ENCODE data around the gene UCHL5. TPM values are rescaled to one million over a fixed set of nuclear protein-coding genes. Genes with fewer than 3 reads are reported as not detected.

Gene UCHL5
- total and polyA plus RNA-seq, 2 of the 13 experiments (the other 11 are each of a cell fraction or from before 2014, with no cell fraction given), result 18.2 to 44.1 TPM

DNA sequence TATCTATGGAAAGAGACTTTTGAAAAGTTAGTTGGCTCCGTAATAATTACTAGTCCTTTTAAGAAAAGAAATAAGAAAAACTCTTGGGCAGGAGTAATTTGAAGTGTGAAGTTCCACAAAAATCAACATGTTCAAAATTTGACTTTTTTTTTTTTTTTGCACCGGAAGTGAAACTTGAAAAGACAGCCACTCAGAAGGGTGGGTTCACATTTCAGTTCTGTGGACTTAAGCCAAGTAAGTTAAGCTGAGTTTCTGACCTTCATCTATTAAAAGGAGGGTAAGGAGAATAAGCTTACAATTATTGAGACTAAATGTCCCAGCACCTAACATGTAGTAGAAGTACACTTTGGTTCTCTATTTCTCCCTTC lies 11.2 kb upstream of the UCHL5 start (continued):
- TF ChIP-seq, protein P1, sequence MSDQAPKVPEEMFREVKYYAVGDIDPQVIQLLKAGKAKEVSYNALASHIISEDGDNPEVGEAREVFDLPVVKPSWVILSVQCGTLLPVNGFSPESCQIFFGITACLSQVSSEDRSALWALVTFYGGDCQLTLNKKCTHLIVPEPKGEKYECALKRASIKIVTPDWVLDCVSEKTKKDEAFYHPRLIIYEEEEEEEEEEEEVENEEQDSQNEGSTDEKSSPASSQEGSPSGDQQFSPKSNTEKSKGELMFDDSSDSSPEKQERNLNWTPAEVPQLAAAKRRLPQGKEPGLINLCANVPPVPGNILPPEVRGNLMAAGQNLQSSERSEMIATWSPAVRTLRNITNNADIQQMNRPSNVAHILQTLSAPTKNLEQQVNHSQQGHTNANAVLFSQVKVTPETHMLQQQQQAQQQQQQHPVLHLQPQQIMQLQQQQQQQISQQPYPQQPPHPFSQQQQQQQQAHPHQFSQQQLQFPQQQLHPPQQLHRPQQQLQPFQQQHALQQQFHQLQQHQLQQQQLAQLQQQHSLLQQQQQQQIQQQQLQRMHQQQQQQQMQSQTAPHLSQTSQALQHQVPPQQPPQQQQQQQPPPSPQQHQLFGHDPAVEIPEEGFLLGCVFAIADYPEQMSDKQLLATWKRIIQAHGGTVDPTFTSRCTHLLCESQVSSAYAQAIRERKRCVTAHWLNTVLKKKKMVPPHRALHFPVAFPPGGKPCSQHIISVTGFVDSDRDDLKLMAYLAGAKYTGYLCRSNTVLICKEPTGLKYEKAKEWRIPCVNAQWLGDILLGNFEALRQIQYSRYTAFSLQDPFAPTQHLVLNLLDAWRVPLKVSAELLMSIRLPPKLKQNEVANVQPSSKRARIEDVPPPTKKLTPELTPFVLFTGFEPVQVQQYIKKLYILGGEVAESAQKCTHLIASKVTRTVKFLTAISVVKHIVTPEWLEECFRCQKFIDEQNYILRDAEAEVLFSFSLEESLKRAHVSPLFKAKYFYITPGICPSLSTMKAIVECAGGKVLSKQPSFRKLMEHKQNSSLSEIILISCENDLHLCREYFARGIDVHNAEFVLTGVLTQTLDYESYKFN (CRISPR knock-in tag; conservative IDR thresholded peaks at IDR 0.05), result no peak
- TF ChIP-seq ZNF20 (CRISPR knock-in tag; IDR thresholded peaks at IDR 0.05), result no peak

DNA sequence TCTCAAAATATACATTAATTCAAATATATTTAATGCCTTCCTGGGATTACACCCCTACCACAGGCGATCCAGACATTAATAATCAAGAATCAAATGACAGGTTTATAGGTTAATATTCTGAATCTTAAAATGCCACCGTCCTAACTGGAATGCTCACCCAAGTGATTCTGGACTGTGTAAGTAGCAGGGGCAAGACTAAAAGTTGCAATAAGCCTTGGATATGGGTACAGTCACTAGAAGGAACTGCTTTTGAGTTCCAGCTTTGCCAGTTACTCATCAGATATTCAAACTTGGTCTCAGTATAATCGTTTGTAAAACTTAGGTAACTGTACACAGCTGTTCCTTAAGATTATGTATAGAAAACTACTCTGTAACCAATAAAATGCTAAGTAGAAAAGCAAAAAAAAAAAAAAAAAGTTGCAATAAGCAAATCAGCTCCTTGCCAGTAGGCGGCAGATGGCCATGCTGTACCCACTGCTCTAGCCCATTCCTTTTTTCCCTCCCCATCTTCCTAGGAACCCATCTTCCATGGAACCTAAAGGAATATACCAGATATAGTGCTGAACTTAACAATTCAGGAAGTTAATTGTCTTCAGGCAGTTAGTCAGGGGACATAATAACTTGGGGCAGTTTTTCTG lies 10.7 kb upstream of the UCHL5 start:
- Histone ChIP-seq H3K4me3 (replicated peaks in 1 of 3; ENCODE audit: insufficient read depth in 1 of 3, low read depth in 2 of 3, low read length in 3 of 3) (no peak overlapping the region), H4K20me1 (ENCODE audit: insufficient read depth, low read length) (no peaks in the 10 kb centered on the region), H3K9ac (ENCODE audit: insufficient read depth, low read depth, low read length) (no peak overlapping the region), H3K27ac (ENCODE audit: extremely low read length, insufficient read depth, low read length) (no peak overlapping the region), H3K27me3 (ENCODE audit: control insufficient read depth in 1 of 2, insufficient read depth in 2 of 2, low read length in 2 of 2) (no peaks in the 10 kb centered on the region), H3K79me2 (ENCODE audit: insufficient read depth, low read length) (peaks cover 35% of the 10 kb centered on the region), H2AFZ (ENCODE audit: low read length) (no peak overlapping the region), H3K4me1 (ENCODE audit: insufficient read depth, low read length) (no peaks in the 10 kb centered on the region), H3K4me2 (ENCODE audit: low read depth, low read length) (no peak overlapping the region), H3K9me3 (ENCODE audit: low read length) (no peaks in the 10 kb centered on the region), H3K36me3 (replicated peaks in 1 of 2; ENCODE audit: control insufficient read depth in 1 of 2, insufficient read depth in 2 of 2, low read length in 2 of 2) (peaks cover 0 to 20% of the 10 kb centered on the region in 2 experiments; a peak in 2 of 5 replicates)
- in situ Hi-C loops (cut with HindIII; ENCODE audit: extremely low pct_ligation_motif_present, low pct_unique_long_range_greater_than_20kb) (no loop called here), intact Hi-C loops (cut with micrococcal nuclease; ENCODE audit: unreplicated experiment) (loop anchor here (2.0 kb wide), 1 partner anchor 15 kb away; no protein-coding TSS in a partner anchor)
- DNase-seq (ENCODE audit: low spot score), result no peak
- POLR2A ChIA-PET, result interaction anchor here (1.0 kb wide), 1 partner anchor 11 kb away, joined by 3 read pairs; the partner anchor contains the start of gene UCHL5
- WGBS (ENCODE audit: low lambda C conversion rate), result 76% methylated on average over 4 of the region's 4 CpGs
- no peak for FAIRE-seq
- ATAC-seq, result peak; percentile 80
- CTCF ChIA-PET (ENCODE audit: low intra/inter-chr PET ratio, low total read pairs), result interaction anchor here (0.6 kb wide), 1 partner anchor 52 kb away, joined by 3 read pairs; the partner anchor contains the start of gene CDC73
- BruUV-seq (replicated peaks), result no TSS peak
- TF ChIP-seq, protein P2, sequence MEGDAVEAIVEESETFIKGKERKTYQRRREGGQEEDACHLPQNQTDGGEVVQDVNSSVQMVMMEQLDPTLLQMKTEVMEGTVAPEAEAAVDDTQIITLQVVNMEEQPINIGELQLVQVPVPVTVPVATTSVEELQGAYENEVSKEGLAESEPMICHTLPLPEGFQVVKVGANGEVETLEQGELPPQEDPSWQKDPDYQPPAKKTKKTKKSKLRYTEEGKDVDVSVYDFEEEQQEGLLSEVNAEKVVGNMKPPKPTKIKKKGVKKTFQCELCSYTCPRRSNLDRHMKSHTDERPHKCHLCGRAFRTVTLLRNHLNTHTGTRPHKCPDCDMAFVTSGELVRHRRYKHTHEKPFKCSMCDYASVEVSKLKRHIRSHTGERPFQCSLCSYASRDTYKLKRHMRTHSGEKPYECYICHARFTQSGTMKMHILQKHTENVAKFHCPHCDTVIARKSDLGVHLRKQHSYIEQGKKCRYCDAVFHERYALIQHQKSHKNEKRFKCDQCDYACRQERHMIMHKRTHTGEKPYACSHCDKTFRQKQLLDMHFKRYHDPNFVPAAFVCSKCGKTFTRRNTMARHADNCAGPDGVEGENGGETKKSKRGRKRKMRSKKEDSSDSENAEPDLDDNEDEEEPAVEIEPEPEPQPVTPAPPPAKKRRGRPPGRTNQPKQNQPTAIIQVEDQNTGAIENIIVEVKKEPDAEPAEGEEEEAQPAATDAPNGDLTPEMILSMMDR (CRISPR knock-in tag; IDR thresholded peaks at IDR 0.05), result 0 out of 2 replicates have a peak, but pooled peaks have one; percentile 18
- peak; percentile 14; the same call in 1 of the 2 replicates for TF ChIP-seq STAG1 (CRISPR knock-in tag; IDR thresholded peaks at IDR 0.05)
- TF ChIP-seq, protein P3, sequence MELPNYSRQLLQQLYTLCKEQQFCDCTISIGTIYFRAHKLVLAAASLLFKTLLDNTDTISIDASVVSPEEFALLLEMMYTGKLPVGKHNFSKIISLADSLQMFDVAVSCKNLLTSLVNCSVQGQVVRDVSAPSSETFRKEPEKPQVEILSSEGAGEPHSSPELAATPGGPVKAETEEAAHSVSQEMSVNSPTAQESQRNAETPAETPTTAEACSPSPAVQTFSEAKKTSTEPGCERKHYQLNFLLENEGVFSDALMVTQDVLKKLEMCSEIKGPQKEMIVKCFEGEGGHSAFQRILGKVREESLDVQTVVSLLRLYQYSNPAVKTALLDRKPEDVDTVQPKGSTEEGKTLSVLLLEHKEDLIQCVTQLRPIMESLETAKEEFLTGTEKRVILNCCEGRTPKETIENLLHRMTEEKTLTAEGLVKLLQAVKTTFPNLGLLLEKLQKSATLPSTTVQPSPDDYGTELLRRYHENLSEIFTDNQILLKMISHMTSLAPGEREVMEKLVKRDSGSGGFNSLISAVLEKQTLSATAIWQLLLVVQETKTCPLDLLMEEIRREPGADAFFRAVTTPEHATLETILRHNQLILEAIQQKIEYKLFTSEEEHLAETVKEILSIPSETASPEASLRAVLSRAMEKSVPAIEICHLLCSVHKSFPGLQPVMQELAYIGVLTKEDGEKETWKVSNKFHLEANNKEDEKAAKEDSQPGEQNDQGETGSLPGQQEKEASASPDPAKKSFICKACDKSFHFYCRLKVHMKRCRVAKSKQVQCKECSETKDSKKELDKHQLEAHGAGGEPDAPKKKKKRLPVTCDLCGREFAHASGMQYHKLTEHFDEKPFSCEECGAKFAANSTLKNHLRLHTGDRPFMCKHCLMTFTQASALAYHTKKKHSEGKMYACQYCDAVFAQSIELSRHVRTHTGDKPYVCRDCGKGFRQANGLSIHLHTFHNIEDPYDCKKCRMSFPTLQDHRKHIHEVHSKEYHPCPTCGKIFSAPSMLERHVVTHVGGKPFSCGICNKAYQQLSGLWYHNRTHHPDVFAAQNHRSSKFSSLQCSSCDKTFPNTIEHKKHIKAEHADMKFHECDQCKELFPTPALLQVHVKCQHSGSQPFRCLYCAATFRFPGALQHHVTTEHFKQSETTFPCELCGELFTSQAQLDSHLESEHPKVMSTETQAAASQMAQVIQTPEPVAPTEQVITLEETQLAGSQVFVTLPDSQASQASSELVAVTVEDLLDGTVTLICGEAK (IDR thresholded peaks at IDR 0.05), result peak; percentile 30; the same call in 1 of the 2 replicates
- TF ChIP-seq, protein P3 (CRISPR knock-in tag; IDR thresholded peaks at IDR 0.05), result no peak

Data from HepG2 (cell line).